NT2/D1 (cell line): ENCODE results near the gene THNSL1.
"Not testable (repeated sequence)": the region's sequence is repeated elsewhere in the genome, so short reads cannot be mapped to it uniquely, and the experiment has no call there.

Experiments used
- DNase-seq: peaks from one replicate; pipeline ENCODE4 v3.0.0-alpha.2; 2011; ENCODE audit warnings: low read depth, low spot score
- H3K27me3 ChIP-seq: 2 replicates; pipeline ENCODE4 v1.6.0; 2011; ENCODE audit warnings: mild to moderate bottlenecking; ENCODE audit not compliant: insufficient read length, insufficient read depth
- H3K36me3 ChIP-seq: 2 replicates; pipeline ENCODE4 v1.6.1; 2011; ENCODE audit warnings: mild to moderate bottlenecking, low read length, mixed read lengths; ENCODE audit not compliant: insufficient read depth, insufficient read length
- H3K4me1 ChIP-seq: 2 replicates; pipeline ENCODE4 v1.5.1; 2011; ENCODE audit not compliant: insufficient read depth, insufficient read length
- H3K4me3 ChIP-seq: 2 replicates; pipeline ENCODE4 v1.5.1; 2011; ENCODE audit warnings: low read depth; ENCODE audit not compliant: insufficient read length
- H3K9ac ChIP-seq: 2 replicates; pipeline ENCODE4 v1.6.0; 2011; ENCODE audit warnings: low read depth; ENCODE audit not compliant: insufficient read length
- H3K9me3 ChIP-seq: 2 replicates; pipeline ENCODE4 v1.5.1; 2011; ENCODE audit warnings: mild to moderate bottlenecking, low read length; ENCODE audit not compliant: insufficient read depth
- SUZ12 ChIP-seq: IDR thresholded peaks from 2 replicates; pipeline ENCODE4 v1.6.1; 2011; ENCODE audit not compliant: insufficient read length, insufficient read depth; ENCODE audit errors: extremely low read depth
- YY1 ChIP-seq: IDR thresholded peaks from 2 replicates; pipeline ENCODE4 v1.6.1; 2011; ENCODE audit not compliant: insufficient read length, insufficient read depth
- ZNF274 ChIP-seq: IDR thresholded peaks from 2 replicates; pipeline ENCODE4 v1.6.1; 2011; ENCODE audit warnings: mild to moderate bottlenecking, low read depth, low read length

Gene THNSL1

DNA sequence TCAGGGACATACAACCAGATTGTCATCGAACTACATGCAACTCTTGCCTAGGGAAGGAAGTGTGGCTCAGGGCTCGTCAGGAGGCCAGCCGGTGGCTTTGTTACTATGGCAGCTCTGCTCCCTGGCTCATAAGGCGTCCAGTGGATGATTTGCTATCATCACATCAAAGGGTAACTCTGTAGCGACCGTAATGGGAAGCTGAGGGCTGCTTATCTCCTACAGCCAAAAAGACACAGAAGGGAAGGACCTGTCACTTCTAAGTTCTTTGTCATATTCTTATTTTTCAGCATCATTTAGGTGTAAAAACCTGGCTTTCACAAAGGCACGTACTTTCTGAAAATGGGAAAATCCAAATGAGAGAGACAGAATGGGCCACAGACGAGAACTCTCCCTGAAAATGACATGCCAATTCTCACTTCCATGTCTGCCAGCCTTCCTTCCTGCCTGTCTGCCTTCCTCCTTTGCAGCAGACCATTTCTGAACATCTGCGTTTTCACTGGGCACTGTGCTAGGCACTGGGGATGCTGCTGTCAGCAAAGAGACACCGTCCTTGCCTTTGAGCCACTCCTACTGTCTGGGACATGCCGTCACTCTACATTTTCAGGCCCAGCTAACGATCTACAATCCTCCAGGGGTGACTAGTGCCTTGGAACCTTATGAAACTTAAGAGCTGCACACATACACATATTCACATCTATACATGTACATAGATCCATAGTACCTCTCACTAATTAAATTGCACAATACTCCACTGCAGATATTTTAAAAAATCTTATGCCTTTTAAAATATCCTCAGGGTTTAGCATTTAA is 27.4 kb upstream of the THNSL1 start:
- Histone ChIP-seq H3K27me3 (no peaks in the 10 kb centered on the region), H3K4me1 (no peaks in the 10 kb centered on the region), H3K9me3 (no peaks in the 10 kb centered on the region), H3K36me3 (no peaks in the 10 kb centered on the region), H3K4me3 (no peak overlapping the region), H3K9ac (no peak overlapping the region)
- DNase-seq: no peak
- TF ChIP-seq ZNF274 (no peak), SUZ12 (no peak), YY1 (no peak)

DNA sequence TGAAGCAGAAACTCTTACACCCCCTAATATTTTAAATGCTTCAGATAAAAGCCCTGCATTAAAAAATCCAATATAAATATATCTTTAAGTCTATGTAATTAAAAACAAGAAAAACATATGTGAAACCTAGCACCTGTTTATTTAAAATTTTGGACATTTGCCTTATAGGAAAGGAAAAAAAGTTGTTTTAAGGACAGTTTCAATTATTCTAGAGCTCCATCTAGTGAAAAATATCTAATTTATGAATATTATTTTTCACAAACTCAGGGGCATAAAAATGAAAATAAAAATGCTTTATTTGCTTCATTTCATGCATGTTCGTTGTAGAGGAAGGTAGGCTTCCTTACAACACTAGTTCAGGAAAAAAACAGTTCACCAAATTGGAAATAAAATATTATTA is 26.5 kb upstream of the THNSL1 start:
- TF ChIP-seq YY1 (no peak), ZNF274 (no peak), SUZ12 (no peak)
- Histone ChIP-seq H3K4me1 (no peaks in the 10 kb centered on the region), H3K9ac (no peak overlapping the region), H3K36me3 (no peaks in the 10 kb centered on the region), H3K27me3 (no peaks in the 10 kb centered on the region), H3K4me3 (no peak overlapping the region), H3K9me3 (no peaks in the 10 kb centered on the region)
- DNase-seq: no peak

DNA sequence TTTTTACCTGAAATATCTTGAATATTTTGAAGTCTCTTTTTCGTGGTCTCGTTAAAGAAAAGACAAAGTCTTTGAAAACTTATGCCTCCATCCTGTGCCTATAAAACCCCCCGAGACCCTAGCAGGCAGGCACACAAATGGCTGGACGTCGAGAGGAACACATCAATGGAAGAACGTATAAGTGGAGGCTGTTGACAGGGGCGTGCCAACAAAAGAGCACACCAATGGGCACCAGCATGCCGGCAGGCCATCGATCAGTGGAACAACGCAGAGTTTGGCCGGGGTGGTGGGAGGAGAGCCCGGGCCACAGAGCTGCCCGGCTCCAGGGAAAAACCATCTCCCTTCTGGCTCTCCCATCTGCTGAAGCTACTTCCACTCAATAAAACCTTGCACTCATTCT is 25.1 kb upstream of the THNSL1 start:
- Histone ChIP-seq H3K36me3 (no peaks in the 10 kb centered on the region), H3K4me3 (no peak overlapping the region), H3K4me1 (no peaks in the 10 kb centered on the region), H3K9ac (no peak overlapping the region), H3K27me3 (no peaks in the 10 kb centered on the region), H3K9me3 (no peaks in the 10 kb centered on the region)
- TF ChIP-seq ZNF274 (no peak), SUZ12 (no peak), YY1 (no peak)
- no peak for DNase-seq

DNA sequence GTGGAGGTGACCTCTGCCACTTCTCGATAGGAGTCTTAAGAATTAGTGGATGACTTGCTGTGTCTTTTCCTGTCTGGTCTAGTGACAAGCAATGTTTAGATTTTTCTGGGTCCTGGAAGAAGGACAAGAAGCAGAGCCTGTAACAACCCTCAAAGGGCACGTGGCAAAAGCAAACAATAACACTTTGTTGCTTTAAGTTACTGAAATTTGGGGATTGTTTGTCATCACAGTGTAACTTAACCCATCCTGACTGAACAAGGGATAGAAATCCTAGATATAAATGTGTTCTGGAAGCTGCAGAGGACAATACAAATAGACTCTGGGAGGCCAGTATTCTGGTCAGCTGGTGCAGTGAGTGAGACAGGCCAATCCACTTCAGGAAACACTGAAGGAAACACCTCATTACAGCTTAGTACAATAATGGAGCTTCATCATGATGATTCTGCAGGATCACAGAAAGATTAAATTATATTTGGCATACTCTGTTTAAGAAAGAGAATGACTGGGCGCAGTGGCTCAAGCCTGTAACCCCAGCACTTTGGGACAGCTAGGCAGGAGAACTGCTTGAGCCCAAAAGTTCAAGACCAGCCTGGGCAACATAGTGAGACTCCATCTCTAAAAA is 23.8 kb upstream of the THNSL1 start:
- H3K36me3 ChIP-seq: no peaks in the 10 kb centered on the region
- H3K9me3 ChIP-seq: no peaks in the 10 kb centered on the region
- H3K27me3 ChIP-seq: no peaks in the 10 kb centered on the region
- TF ChIP-seq ZNF274 (no peak), YY1 (no peak), SUZ12 (no peak)
- H3K4me3 ChIP-seq: no peak overlapping the region
- H3K9ac ChIP-seq: no peak overlapping the region
- DNase-seq: no peak
- H3K4me1 ChIP-seq: no peaks in the 10 kb centered on the region

DNA sequence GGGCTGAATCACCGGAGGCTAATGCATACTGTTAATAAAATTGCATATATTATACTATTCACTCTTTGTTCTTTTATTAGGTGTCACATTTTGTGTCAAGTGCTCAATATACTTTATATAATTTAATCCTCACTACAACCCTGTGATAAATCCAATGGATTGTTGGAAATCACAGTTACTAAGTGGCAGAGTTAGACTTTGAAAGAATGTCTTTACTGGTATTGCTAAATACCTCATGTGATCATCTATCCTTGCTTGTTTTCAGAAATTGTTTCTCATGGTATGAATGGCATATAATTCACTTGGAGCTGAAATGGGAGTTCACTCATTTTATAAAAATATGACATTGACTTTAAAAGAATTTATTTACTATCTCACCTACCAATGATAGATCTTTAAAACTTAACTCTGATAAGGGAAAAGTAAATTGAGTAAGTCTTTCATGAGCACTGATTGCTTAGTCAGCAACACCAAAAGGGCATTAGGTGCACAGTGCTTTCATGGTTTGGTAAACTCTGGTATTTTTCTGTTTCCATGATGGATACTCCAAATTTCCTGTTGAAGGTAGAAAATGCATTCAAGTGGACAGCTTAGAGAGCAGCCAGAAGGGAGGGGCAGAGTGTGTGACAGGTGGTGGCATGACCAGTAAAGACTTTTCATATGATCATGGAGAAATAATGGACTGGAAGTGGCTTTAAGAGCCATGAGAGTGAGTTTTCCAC is 23.0 kb upstream of the THNSL1 start:
- Histone ChIP-seq H3K36me3 (no peaks in the 10 kb centered on the region), H3K9ac (no peak overlapping the region), H3K9me3 (no peaks in the 10 kb centered on the region), H3K27me3 (no peaks in the 10 kb centered on the region), H3K4me1 (no peaks in the 10 kb centered on the region), H3K4me3 (no peak overlapping the region)
- TF ChIP-seq YY1 (no peak), ZNF274 (no peak), SUZ12 (no peak)
- no peak for DNase-seq

DNA sequence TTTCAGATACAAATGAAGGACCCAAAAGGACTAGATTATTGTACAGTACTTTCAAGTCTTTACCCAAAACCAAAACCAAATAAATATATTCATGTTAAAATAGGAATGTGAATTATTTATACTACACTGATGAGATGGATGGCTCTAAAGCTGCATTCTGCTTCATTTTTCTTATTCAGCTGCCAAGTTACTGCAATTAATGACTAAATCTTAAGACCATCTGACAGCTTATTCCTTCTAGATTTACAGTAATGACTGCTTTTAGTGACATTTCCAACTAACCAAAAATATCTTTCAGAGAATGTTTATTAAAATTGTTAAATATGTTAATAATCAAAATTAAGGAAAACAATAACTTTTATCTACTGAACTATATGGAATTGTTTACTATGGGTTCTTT is 21.3 kb upstream of the THNSL1 start:
- DNase-seq: no peak
- no peaks in the 10 kb centered on the region for H3K4me1 ChIP-seq
- H3K27me3 ChIP-seq: no peaks in the 10 kb centered on the region
- no peaks in the 10 kb centered on the region; the same call in 1 of the 2 replicates for H3K9me3 ChIP-seq
- H3K36me3 ChIP-seq: no peaks in the 10 kb centered on the region
- no peak overlapping the region for H3K9ac ChIP-seq
- H3K4me3 ChIP-seq: no peak overlapping the region
- no peak for TF ChIP-seq YY1
- TF ChIP-seq ZNF274: no peak
- no peak for TF ChIP-seq SUZ12

DNA sequence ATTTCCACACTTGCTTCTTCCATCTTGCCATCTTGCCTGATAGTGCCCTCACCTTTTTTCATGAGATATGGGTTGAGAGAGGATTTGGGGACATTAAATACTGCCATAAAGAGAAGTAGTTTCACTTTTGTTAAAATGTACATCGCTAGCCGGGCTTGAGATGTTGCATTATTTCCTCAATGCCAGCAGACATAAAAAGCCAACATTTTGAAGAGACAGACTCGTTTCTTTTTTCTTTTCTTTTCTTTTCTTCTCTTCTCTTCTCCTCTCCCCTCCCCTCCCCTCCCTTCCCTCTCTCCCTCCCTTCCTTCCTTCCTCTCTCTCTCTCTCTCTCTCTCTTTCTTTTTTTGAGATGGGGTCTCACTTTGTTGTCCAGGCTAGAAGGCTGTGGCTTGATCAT is 18.4 kb upstream of the THNSL1 start:
- DNase-seq: no peak
- Histone ChIP-seq H3K36me3 (no peaks in the 10 kb centered on the region), H3K9ac (no peak overlapping the region), H3K27me3 (no peaks in the 10 kb centered on the region), H3K4me1 (no peaks in the 10 kb centered on the region), H3K9me3 (peaks cover 7% of the 10 kb centered on the region), H3K4me3 (no peak overlapping the region)
- TF ChIP-seq SUZ12 (no peak), YY1 (no peak), ZNF274 (no peak)

DNA sequence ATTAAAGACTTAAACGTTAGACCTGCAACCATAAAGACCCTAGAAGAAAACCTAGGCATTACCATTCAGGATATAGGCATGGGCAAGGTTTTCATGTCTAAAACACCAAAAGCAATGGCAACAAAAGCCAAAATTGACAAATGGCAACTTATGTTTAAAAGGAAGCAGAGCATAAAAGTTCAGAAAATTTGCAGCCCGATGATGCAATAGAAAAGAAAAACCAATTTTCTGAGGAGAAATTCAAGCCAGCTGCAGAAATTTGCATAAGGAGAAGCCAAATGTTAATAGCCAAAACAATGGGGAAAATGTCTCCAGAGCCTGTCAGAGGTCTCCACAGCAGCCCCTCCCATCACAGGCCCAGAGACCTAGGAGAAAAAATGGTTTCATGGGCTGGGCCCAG is 4.8 kb upstream of the THNSL1 start:
- H3K36me3 ChIP-seq, H3K9ac ChIP-seq, H3K9me3 ChIP-seq, H3K27me3 ChIP-seq, DNase-seq, H3K4me3 ChIP-seq, H3K4me1 ChIP-seq: not testable (repeated sequence)
